NOMO-1 (cell line): Measurements from ENCODE around the gene ARL10.

Experiments
- DNase-seq, 2 experiments: peaks; one replicate each; lab custom pipeline; 2025; ENCODE audit not compliant: unreplicated experiment in 2 of 2; lab: John Stamatoyannopoulos, UW

Gene ARL10, protein sequence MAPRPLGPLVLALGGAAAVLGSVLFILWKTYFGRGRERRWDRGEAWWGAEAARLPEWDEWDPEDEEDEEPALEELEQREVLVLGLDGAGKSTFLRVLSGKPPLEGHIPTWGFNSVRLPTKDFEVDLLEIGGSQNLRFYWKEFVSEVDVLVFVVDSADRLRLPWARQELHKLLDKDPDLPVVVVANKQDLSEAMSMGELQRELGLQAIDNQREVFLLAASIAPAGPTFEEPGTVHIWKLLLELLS

DNA sequence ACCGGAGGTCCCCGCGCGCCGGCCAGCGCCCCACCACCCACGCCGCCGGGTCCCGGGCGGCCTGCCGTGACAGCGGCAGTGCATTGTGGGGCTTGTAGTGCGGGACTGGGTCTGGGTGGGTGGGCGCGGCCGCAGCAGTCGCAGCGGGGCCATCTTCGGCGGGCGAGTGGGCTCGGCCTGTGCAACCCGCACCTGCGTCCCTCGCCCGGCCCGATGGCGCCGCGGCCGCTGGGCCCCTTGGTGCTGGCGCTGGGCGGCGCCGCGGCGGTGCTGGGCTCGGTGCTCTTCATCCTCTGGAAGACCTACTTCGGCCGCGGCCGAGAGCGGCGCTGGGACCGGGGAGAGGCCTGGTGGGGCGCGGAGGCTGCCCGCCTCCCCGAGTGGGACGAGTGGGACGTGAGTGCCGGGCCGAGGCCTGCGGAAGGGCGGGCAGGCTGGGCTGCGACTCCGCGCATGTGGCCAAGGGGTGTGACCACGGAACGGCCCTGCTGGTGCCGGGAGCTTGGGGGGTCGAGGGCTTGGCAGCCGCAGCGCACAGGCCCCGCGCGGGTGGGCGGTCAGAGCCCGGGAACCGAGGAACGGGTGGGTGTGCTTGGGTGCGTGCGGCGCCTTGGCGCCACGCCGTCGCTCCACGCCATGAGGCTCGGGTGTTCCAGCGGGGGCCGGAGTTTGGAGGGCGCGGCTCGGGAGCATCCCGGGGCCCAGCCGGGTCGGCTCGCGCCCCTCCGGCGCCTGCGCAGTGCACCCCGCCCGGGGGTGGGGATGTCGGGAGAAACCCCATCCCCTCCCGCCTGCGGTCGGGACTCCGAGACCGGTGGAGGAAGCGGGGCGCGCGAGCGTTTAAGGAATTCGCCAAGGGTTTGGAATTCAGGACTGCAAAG is at the start of gene ARL10:
Gene ARL10 (plus strand): TSS at position 137 of the 881 bp plus-strand sequence. CDS start 77 bp downstream, at position 214.
- no peak for DNase-seq

DNA sequence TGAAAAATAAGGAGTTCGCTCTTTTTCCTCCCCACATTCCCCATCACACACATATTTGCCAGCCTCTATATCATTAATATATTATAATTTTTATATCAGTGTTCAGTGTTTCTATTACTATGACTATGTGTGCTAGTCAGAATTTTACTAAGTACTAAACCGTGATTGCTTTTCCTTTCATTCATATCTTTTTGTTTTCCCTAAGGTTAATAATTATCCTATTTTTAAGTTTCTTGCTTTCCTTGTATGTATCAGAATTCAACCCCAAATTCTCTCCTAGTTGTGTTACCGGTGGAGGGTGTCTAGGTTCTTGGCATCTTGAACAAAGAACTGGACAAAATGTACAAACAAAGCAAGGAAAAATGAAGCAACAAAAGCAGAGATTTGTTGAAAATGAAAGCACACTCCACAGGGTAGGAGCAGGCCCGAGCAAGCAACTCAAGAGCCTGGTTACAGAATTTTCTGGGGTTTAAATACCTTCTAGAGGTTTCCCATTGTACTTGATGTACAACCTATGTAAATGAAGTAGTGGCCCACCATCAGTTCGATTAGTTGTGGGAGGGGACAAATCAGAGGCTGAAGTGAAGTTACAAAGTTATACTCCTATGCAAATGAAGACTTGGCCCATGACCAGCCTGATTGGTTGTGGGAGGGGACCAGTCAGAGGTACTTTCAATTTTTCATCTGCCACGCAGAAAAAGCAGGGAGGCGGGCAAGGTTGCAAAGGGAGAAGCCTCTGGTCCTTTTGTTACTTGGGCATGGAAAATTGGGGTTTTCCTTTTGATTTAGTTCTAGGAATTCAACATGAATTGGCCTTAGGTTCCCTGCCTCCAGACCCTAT is 47.5 kb upstream of the ARL10 start:
- DNase-seq = no peak

DNA sequence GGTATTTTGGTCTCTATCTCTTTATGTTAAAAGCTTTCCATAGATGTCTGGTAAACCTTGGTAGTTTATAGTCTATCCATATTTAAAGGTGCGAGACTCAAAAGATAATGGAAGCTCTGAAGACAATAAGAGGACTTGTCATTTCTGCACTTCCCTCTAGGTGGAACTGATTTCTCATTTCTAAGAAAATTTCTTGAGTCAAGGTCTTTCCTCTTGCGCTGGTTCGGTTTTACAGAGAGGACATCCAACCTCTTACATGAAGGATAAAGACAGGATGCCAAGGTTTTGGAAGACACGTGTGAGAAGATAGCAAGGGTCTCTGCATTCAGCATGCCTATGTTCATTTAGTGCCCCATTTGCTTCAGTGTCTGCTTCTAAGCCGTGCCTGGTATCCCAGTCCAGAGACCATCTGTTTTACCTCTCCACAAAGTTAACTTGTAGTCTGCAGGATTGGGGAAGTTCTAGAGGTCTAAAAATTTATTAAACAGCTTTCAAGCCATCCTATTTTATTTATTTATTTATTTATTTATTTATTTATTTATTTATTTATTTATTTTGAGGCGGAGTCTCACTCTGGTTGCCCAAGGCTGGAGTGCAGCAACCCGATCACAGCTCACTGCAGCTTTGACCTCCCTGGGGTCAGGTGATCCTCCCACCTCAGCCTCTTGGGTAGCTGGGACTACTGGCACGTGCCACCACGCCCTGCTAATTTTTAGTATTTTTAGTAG is 45.3 kb upstream of the ARL10 start:
- no peak for DNase-seq

DNA sequence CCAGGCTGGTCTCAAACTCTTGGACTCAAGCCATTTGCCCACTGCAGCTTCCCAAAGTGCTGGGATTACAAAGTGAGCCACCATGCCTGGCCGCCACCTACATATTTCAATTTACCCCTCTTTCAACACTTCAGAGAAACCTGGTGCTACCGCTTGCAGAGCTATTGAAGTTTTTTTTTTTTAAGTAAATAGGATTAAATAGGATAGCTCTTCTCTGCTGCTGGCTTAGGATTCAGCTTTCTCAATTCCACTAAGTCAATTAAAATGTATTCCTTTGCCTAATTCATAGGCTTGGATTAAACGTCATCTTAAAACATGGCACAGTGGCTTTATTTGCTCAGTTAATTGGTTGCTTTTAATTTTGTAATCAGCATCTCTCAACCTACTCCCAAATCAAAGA is 44.7 kb upstream of the ARL10 start:
- no peak for DNase-seq

DNA sequence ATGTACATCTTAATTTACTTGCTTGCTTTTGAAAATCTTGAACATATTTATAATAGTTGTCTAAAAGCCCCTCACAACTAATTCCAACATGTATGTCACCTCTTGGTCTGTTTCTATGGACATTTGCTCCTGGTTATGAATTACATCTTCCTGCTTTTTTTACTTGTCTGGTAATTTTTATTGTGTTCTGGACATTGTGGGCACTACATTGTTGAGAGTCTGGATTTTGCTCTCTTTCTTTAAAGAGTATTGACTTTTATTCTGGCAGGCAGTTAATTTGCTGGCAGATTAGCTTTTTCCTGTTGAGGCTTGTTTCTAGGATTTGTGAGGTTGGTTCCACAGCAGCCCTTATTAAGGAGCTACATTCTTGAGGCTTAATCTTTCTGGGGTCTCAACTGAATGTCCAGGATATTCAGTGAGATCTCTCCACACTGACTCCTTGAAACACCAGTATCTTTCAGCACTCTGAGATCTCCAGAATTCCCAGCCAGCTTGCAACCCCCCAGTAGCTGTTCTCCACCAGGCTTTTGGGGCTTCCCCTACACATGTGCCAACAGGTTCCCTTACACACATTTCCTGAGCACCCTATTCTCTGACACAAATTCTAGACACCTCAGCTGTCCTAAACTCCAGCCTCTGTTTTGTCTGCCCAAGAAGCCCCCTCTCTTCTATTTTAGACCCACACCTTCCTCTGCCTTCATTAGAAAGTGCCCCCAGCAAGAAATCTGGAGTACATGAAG is 31.1 kb upstream of the ARL10 start:
- DNase-seq = no peak

DNA sequence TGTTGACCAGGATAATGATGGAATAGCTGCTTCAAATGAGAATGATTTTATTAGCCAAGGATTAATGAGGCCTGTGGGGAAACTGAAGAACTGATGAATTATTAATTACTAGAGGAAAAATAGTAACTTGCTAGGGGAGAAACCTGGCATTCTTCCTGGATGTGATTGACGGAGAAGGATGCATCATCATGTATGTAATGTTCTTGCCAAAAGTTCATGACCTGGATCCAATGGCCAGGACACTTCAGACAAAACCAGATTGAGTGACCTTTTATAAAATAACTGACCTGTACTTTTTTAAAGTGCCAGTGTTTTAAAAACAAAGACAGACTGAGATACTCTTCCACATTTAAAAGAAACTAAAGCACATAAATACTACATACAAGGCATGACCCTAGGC is 27.4 kb upstream of the ARL10 start:
- no peak for DNase-seq

DNA sequence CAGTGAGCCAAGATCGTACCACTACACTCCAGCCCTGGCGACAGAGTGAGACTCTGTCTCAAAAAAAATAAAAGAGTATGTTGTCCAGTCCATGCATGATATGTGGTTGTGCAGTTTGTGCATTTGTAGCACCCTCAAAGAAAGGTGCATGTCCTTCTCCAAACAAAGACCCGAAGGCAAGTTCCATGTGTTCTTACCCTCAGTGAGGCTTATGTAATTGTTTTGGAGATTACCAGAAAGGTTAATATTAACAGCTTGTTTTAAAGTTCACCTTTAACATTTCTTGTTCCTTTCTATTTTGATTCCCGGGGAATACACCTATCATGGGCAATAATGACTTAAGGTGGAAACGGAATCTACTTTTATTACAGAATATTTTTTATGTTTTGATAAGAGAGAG is 26.0 kb upstream of the ARL10 start:
- no peak for DNase-seq

DNA sequence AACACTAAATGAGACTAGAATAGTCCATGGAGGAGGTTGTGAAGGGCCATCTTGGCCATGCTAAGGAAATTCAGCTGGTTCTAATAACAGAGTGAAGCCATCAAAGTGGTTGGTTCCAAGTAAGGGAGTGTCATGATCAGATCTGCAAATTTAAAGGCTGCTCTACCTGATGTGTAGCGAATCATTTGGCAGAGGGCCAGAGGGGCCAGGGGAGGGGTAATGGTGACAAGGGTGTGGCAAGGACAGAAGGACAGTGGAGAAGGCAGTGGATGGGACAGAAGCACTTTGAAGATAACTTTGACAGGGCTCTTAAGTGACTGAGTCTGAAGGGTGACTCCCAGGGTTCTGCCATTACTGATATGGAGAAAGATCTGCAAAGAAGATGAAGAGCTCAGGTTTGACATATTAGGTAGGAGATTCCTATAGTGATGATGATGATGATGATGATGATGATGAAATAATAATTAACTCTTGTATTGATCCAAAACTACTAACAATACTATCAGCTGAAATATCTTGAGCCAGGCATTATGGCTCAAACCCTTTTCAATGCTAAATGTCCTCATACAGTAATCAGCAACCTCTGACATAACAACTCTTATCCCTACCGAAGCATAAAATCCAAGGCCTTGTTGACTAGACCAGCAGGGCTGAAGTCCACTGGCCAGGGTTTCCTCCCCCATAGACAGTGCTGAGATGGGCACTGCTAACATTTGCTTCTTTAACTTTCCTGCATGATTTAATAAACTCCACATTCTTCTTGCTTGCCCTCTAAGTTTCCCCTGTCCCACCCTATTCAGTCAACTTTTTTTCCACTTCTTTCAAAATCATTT is 23.7 kb upstream of the ARL10 start:
- DNase-seq = no peak

DNA sequence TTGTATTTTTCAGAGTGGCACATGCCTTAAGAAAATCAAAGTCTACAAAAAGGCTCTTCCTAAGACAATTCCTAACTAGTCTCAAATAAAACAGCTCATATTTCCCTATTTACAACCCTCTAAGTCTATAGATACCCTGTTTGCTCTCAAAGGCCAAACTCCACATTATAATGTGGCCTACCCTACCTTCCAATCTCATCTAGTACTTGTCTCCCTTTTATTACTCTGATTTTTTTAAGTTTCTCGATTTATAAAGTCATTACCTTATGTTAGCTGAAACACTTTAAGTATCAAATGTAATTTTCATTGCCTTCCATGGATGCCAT is 23.2 kb upstream of the ARL10 start:
- DNase-seq = no peak

DNA sequence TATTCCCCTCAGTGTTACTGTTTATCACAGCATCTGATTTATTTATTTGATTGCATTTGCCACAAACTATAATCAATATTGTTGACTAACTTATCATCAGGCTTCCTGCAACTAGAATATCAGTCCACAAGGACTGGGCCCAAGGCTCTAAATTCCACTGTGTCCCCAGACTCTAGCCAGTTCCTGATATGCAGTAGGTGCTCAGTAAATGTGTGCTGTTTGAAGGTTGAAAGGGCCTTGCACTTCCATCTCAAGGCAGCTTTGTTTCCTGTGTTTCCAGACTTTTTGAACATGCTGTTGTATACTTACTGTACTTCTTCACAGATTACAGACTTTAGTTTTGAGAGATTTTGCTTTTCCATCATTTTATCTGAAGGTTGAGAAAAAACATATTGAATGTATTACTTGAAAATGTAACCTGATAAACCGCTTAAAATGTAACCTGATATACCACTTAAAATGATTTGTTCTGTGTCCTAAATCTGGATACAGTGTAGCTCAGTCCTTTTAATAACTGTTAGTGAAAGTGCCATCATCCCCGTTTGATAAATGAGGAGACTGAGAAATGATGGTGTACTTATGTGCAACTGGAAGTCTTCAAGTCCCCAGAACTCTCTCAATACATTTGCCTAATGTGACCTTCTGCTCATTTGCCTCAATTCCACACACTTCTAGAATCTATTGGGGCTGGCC is 22.4 kb upstream of the ARL10 start:
- DNase-seq = no peak

DNA sequence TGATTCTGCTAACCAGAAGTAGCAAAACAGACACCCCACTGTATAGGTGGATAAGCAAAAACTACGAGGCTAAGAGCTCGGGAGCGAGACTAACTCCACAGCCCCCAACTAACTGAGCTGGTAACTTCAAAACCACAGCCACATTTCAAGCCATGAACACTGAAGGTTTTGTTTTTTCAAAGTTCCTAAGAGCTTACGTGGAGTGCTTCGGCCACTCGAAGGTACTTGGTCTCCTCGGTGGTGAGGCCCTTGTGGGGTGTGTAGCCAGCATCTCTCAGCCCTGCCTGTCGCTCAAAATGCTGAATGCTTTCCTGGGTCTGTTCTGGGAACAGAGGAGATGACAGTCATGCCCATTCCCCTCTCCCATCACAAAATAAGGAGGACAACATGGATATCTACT is 14.9 kb upstream of the ARL10 start:
- DNase-seq = no peak

DNA sequence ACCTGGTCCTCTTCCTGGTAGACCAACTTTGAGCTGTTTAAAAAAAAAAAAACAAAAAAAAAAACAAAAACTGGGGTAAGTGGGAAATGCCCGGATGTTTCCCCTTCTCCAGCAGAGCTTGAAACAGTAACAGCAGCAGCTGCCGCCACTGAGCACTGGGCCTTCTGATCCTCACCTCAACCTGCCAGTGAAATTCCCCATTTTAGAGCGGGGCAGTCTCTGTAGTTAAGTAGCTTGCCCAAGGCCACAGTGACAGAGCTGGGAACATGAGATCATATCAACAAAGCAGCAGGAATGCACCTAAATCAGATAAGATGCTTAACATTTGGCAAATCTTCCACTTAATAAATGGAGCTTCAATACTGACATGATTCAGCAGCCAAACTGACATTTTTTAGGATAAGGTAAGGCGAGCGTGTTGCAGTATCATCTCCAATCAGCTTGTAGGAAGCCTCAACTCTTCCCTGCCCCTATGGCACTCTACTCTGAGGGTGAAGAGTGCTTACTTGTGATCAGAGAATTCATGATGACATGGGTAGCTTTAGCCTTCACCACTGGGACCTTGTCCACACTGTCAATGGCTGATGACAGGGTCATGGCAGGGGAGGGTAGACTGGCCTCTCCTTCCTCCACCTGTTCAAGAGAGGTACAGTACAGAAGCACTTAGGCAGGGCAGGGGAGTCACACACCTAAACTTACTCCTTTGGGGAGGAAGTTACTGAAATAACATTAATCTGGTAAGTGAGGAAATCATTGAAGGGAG is 13.0 kb upstream of the ARL10 start:
- DNase-seq = no peak

DNA sequence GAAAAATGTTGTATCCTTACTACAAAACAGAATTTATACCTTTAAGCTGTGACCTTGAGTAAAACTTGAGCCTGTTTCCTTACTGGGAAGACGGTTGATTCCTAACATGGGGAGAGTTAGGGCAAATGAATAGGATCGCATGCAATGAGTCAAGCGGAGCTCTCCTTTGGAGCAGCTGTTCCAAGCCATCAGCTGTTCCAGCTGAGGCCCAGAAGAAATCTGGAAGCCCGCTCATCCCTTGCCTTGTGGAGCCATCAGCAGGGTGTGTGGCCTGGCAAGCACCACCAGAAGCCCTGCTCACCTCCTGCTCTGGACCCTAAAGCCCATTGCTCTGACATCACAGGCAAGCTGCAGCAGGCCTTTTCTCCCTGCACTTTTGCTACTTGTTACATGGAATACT is 11.8 kb upstream of the ARL10 start:
- DNase-seq = no peak

DNA sequence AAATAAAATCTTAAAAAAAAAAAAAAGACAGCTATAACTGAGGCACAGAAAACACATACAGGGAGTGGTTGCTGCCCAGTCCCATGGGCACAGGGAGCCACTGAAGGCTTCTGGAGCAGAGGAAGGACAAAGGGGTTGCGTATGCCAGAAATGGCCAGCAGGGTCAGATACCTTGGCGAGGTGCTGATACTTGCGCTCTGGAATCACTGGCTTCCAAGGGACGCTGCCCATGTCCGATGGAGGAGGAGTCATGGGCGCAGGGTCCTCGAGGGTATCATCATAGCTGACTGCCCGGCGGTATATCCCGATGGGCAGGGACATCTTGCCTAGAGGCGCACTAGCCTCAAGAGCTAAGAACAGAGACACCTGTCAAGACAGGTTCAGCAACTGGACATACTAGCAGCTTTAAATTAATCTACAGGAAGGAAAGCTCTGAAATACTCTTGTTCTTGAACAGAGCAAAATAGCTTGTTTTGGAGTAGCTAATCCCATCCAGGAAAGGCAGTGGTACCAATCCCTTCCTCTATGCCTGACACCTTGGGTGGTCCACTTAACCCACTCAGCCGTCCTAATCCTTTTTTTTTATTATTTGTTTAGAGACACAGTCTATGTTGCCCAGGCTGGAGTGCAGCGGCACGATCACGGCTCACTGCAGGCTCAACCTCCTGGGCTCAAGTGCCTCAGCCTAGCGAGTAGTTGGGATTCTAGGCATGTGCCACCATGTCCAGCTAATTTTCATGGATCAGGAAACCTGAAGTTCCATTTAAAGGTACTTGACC is 9.7 kb upstream of the ARL10 start:
- no peak for DNase-seq

DNA sequence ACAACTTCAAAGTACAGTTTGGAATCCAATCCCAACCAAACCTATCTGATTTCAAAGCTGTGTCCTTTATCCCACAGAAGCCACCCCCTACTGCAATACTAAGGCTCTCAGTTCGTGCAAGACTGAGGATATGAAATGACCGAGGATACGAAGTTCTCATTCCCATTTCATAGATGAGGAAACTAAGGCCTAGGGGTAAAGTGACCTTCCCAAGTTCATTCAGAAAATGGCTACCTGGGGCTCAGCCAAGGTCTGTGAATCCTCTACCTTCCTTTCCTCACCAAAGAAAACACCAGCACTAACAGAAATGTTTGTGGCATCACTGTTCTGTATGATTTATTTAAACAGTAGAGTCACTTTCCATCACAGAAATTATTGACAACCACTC is 9.1 kb upstream of the ARL10 start:
- DNase-seq = no peak

DNA sequence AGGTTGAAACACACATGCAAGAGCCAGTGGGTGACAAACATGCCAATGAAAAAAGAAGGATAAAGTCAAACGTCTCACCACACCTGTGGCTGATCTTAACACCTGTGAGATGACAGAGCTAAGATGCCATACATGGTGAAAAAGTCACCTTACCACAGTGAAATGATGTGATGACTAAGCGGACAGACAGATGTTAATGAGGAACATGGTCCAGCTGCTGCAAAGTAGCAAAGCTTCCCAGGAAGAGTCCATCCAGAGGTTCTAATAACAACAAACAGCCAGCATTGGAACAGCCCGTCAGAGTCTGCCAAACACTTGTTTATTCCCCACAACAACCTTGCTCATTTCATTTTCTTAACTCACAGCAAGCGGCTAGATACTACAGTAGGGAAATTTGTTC is 5.6 kb upstream of the ARL10 start:
- DNase-seq = no peak

DNA sequence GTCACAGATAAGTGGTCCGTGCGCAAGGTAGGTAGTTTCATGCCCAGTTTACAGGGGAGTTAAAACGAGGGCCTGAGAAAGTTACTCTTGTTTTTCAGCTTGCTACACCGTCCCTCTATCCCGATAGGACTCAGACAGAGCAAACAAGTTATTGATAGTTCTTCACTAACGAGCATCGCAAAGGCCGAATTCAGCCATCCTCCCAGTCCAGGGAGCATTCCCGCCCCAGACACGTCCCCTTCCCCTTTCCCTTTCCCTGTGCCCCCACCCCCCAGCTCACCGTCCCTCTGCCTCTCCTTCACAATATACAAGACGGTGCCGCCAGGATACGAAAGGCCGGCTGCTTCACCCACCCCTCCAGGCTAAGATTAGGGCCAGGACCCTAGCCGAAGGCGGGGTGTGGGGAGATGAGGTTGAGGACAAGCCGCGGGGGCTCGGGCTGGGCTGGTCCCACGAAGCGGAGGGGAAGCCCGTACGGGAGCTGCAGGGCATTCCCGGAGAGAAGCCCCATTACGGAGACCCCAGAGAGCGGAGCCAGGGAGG is 4.3 kb upstream of the ARL10 start:
- no peak for DNase-seq
